HEK293 (cell line): ENCODE measurements around the gene MCU.

Source experiments
- CTCF ChIA-PET: fragments of 350-600 bp; formaldehyde crosslinking; extraction: SDS; loops from one replicate; lab custom pipeline; 2021; ENCODE audit warnings: antibody characterized with exemption; lab: Yijun Ruan, JAX
- POLR2A ChIA-PET: fragments of 300-600 bp; formaldehyde crosslinking; extraction: SDS; loops from one replicate; lab custom pipeline; 2020; ENCODE audit warnings: antibody characterized with exemption, inconsistent platforms; lab: Yijun Ruan, JAX
- H3K27ac ChIP-seq: fragments of 200-500 bp; sonication (Bioruptor generic); 2 replicates; pipeline ENCODE4 v1.5.1; 2014; ENCODE audit warnings: low read depth, low read length, control low read depth, inconsistent platforms; ENCODE audit errors: extremely low read depth
- H3K36me3 ChIP-seq, 2 experiments: fragments of 200-500 bp in 1 of 2; sonication (Bioruptor generic) in 1 of 2; 1 replicate in 1 of 2; 2 replicates in 1 of 2; pipeline ENCODE4 v1.5.1; 2014 to 2017; ENCODE audit warnings: inconsistent platforms in 2 of 2, low read length in 2 of 2; ENCODE audit not compliant: control insufficient read depth in 2 of 2, insufficient read depth in 1 of 2
- H3K4me1 ChIP-seq: fragments of 200-500 bp; sonication (Bioruptor generic); 2 replicates; pipeline ENCODE4 v1.5.1; 2014; ENCODE audit warnings: mild to moderate bottlenecking, low read length, inconsistent platforms; ENCODE audit not compliant: control insufficient read depth, insufficient read depth
- H3K4me3 ChIP-seq: 2 replicates; pipeline ENCODE4 v1.5.1; 2011; ENCODE audit warnings: low read depth, mild to moderate bottlenecking, control low read depth, low read length, moderate library complexity
- H3K9me3 ChIP-seq: fragments of 200-500 bp; sonication (Bioruptor generic); 2 replicates; pipeline ENCODE4 v1.5.1; 2014; ENCODE audit warnings: low read depth, low read length, inconsistent platforms; ENCODE audit not compliant: control insufficient read depth, insufficient read depth
- FEZF1 ChIP-seq: fragments of 450-650 bp; formaldehyde crosslinking; IDR thresholded peaks from 2 replicates; pipeline ENCODE4 v1.5.1; 2016; ENCODE audit warnings: missing biosample characterization, missing genetic modification characterization
- OSR2 ChIP-seq: fragments of 450-650 bp; formaldehyde crosslinking; IDR thresholded peaks from 2 replicates; pipeline ENCODE4 v1.5.1; 2016; ENCODE audit warnings: missing biosample characterization, missing genetic modification characterization
- ZEB2 ChIP-seq: fragments of 450-650 bp; formaldehyde crosslinking; IDR thresholded peaks from 2 replicates; pipeline ENCODE4 v1.5.1; 2016; ENCODE audit warnings: missing biosample characterization, missing genetic modification characterization
- ZNF121 ChIP-seq: fragments of 450-650 bp; formaldehyde crosslinking; IDR thresholded peaks from 2 replicates; pipeline ENCODE4 v1.5.1; 2016; ENCODE audit warnings: missing biosample characterization, missing genetic modification characterization
- ZNF138 ChIP-seq: fragments of 450-650 bp; formaldehyde crosslinking; IDR thresholded peaks from 2 replicates; pipeline ENCODE4 v1.5.1; 2016; ENCODE audit warnings: missing biosample characterization, missing genetic modification characterization, borderline replicate concordance
- ZNF169 ChIP-seq: fragments of 450-650 bp; formaldehyde crosslinking; IDR thresholded peaks from 2 replicates; pipeline ENCODE4 v1.5.1; 2016; ENCODE audit warnings: missing biosample characterization, missing genetic modification characterization
- ZNF19 ChIP-seq: fragments of 450-650 bp; formaldehyde crosslinking; IDR thresholded peaks from 2 replicates; pipeline ENCODE4; 2016; ENCODE audit warnings: missing biosample characterization, missing genetic modification characterization, low read depth
- ZNF324 ChIP-seq: fragments of 450-650 bp; formaldehyde crosslinking; IDR thresholded peaks from 2 replicates; pipeline ENCODE4 v1.5.1; 2016; ENCODE audit warnings: missing biosample characterization, missing genetic modification characterization
- ZNF354C ChIP-seq: fragments of 450-650 bp; formaldehyde crosslinking; IDR thresholded peaks from 2 replicates; pipeline ENCODE4 v1.5.1; 2016; ENCODE audit warnings: missing biosample characterization, missing genetic modification characterization, low read depth, borderline replicate concordance
- ZNF596 ChIP-seq: fragments of 450-650 bp; IDR thresholded peaks from 2 replicates; pipeline ENCODE4 v1.5.0; 2018; ENCODE audit warnings: missing biosample characterization, mild to moderate bottlenecking, missing genetic modification characterization, moderate library complexity
- ZNF600 ChIP-seq: fragments of 450-650 bp; formaldehyde crosslinking; IDR thresholded peaks from 2 replicates; pipeline ENCODE4 v1.5.1; 2016; ENCODE audit warnings: missing biosample characterization, missing genetic modification characterization
- ZNF621 ChIP-seq: fragments of 450-650 bp; formaldehyde crosslinking; IDR thresholded peaks from 2 replicates; pipeline ENCODE4 v1.5.1; 2017; ENCODE audit warnings: missing biosample characterization, missing genetic modification characterization
- ZNF629 ChIP-seq: fragments of 450-650 bp; formaldehyde crosslinking; IDR thresholded peaks from 2 replicates; pipeline ENCODE4 v1.5.1; 2017; ENCODE audit warnings: missing biosample characterization, missing genetic modification characterization
- ZNF664 ChIP-seq: fragments of 450-650 bp; formaldehyde crosslinking; IDR thresholded peaks from 2 replicates; pipeline ENCODE4 v1.5.1; 2016; ENCODE audit warnings: missing biosample characterization, missing genetic modification characterization
- ZNF785 ChIP-seq: fragments of 450-650 bp; formaldehyde crosslinking; IDR thresholded peaks from 2 replicates; pipeline ENCODE4 v1.5.1; 2016; ENCODE audit warnings: missing biosample characterization, missing genetic modification characterization
- ZNF837 ChIP-seq: fragments of 450-650 bp; formaldehyde crosslinking; IDR thresholded peaks from 2 replicates; pipeline ENCODE4 v1.5.1; 2016; ENCODE audit warnings: missing biosample characterization, missing genetic modification characterization
- TF ChIP-seq, protein P1 (sequence below): fragments of 450-650 bp; formaldehyde crosslinking; IDR thresholded peaks from 2 replicates; pipeline ENCODE4 v1.5.1; 2016; ENCODE audit warnings: missing biosample characterization, missing genetic modification characterization
- TF ChIP-seq, protein P2 (sequence below): fragments of 450-650 bp; formaldehyde crosslinking; IDR thresholded peaks from 2 replicates; pipeline ENCODE4 v1.5.1; 2017; ENCODE audit warnings: missing biosample characterization, missing genetic modification characterization
- TF ChIP-seq, protein P3 (sequence below): fragments of 450-650 bp; formaldehyde crosslinking; IDR thresholded peaks from 2 replicates; pipeline ENCODE4 v1.5.1; 2016; ENCODE audit warnings: missing biosample characterization, missing genetic modification characterization

The MCU gene

DNA sequence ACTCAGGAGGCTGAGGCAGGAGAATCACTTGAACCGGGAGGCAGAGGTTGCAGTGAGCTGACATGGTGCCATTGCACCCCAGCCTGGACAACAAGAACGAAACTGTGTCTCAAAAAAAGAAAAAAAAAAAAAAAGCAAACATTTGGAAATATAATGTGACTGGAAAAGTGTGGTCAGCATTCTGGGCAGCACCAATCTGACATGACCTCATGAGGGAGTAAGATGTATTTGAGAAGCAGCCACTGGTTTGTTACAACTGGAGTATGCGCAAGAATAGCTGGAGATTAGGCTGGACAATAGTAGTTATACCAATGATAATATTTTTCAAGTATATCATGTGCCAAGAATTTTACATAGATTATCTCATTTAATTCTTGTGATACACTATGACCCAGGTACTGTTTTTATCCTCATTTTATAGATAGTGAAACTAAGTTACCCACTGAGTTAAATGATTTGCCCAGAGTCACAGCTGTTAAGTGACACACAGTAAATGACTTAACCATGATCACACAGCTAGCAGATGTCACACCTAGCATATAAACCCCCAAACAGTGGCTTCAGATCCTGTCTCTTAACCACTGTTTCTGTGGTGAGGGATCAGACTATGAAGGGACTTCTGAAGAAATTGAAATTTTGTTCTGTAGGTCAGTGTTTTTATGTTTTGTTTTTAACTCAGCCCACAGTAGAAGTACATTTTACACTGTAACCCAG is 11.1 kb downstream of the MCU start:
- no peaks in the 10 kb centered on the region for H3K9me3 ChIP-seq
- peaks cover 7% of the 10 kb centered on the region; the same call in 1 of the 2 replicates for H3K4me1 ChIP-seq
- CTCF ChIA-PET, result interaction anchor here (0.7 kb wide), 1 partner anchor 556 kb away, joined by 3 read pairs; no protein-coding TSS in a partner anchor
- no peak overlapping the region for H3K4me3 ChIP-seq
- no peak overlapping the region for H3K27ac ChIP-seq
- no peaks in the 10 kb centered on the region; a peak in 1 of 3 replicates for H3K36me3 ChIP-seq
- peak; percentile 34; the same call in 1 of the 2 replicates for TF ChIP-seq FEZF1 (tag by site-specific recombination)
- peak; percentile 53; the same call in 1 of the 2 replicates for TF ChIP-seq OSR2 (tag by site-specific recombination)
- 0 out of 2 replicates have a peak, but pooled peaks have one; percentile 32 for TF ChIP-seq ZNF596 (tag by site-specific recombination)
- TF ChIP-seq ZNF664 (tag by site-specific recombination), result peak; percentile 76; the same call in 1 of the 2 replicates
- 0 out of 2 replicates have a peak, but pooled peaks have one; percentile 15 for TF ChIP-seq ZEB2
- TF ChIP-seq, protein P1, sequence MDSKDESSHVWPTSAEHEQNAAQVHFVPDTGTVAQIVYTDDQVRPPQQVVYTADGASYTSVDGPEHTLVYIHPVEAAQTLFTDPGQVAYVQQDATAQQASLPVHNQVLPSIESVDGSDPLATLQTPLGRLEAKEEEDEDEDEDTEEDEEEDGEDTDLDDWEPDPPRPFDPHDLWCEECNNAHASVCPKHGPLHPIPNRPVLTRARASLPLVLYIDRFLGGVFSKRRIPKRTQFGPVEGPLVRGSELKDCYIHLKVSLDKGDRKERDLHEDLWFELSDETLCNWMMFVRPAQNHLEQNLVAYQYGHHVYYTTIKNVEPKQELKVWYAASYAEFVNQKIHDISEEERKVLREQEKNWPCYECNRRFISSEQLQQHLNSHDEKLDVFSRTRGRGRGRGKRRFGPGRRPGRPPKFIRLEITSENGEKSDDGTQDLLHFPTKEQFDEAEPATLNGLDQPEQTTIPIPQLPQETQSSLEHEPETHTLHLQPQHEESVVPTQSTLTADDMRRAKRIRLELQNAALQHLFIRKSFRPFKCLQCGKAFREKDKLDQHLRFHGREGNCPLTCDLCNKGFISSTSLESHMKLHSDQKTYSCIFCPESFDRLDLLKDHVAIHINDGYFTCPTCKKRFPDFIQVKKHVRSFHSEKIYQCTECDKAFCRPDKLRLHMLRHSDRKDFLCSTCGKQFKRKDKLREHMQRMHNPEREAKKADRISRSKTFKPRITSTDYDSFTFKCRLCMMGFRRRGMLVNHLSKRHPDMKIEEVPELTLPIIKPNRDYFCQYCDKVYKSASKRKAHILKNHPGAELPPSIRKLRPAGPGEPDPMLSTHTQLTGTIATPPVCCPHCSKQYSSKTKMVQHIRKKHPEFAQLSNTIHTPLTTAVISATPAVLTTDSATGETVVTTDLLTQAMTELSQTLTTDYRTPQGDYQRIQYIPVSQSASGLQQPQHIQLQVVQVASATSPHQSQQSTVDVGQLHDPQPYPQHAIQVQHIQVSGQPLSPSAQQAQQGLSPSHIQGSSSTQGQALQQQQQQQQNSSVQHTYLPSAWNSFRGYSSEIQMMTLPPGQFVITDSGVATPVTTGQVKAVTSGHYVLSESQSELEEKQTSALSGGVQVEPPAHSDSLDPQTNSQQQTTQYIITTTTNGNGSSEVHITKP (tag by site-specific recombination), result peak; percentile 42
- TF ChIP-seq ZNF629 (tag by site-specific recombination), result peak; percentile 43; the same call in 1 of the 2 replicates
- no peak for TF ChIP-seq ZNF19 (tag by site-specific recombination)
- TF ChIP-seq ZNF600 (tag by site-specific recombination), result no peak
- TF ChIP-seq ZNF121, result no peak
- TF ChIP-seq, protein P2, sequence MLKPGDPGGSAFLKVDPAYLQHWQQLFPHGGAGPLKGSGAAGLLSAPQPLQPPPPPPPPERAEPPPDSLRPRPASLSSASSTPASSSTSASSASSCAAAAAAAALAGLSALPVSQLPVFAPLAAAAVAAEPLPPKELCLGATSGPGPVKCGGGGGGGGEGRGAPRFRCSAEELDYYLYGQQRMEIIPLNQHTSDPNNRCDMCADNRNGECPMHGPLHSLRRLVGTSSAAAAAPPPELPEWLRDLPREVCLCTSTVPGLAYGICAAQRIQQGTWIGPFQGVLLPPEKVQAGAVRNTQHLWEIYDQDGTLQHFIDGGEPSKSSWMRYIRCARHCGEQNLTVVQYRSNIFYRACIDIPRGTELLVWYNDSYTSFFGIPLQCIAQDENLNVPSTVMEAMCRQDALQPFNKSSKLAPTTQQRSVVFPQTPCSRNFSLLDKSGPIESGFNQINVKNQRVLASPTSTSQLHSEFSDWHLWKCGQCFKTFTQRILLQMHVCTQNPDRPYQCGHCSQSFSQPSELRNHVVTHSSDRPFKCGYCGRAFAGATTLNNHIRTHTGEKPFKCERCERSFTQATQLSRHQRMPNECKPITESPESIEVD (tag by site-specific recombination), result peak; percentile 74
- TF ChIP-seq, all 188 proteins: peak for 8
- POLR2A ChIA-PET, result interaction anchor here (0.8 kb wide), 1 partner anchor 11 kb away, joined by 3 read pairs; the partner anchor contains the start of gene MCU

DNA sequence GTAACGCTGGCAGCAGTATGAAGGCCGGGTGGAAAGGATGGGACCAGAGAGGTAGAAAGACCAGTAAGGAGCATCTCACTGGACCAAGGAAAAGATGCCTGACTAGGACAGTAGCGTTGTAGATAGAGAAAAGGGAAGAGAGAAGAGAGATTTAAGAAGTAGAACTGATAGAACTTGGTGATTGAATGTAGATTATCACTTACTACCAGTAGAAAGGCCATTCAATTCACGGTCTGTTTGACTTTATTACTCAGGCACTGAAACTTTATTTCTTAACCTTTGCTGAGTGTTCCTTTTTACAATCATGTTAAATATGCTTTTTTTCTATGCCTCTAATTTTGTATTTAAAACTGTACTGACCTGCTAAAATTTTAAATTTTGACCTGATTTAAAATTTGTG is 12.2 kb downstream of the MCU start:
- no peak overlapping the region for H3K27ac ChIP-seq
- H3K4me1 ChIP-seq, result peaks cover 17% of the 10 kb centered on the region
- ChIA-PET POLR2A (no interaction called here), CTCF (no interaction called here)
- H3K4me3 ChIP-seq, result no peak overlapping the region
- TF ChIP-seq OSR2 (tag by site-specific recombination), result peak; percentile 72; the same call in 1 of the 2 replicates
- no peak for TF ChIP-seq ZNF138 (tag by site-specific recombination)
- TF ChIP-seq ZNF837 (tag by site-specific recombination), result no peak
- TF ChIP-seq ZNF621 (tag by site-specific recombination), result no peak
- TF ChIP-seq ZNF324 (tag by site-specific recombination), result no peak
- no peak for TF ChIP-seq ZNF785
- TF ChIP-seq ZNF169 (tag by site-specific recombination), result no peak
- TF ChIP-seq FEZF1 (tag by site-specific recombination), result peak; percentile 36; the same call in 1 of the 2 replicates
- TF ChIP-seq, protein P3, sequence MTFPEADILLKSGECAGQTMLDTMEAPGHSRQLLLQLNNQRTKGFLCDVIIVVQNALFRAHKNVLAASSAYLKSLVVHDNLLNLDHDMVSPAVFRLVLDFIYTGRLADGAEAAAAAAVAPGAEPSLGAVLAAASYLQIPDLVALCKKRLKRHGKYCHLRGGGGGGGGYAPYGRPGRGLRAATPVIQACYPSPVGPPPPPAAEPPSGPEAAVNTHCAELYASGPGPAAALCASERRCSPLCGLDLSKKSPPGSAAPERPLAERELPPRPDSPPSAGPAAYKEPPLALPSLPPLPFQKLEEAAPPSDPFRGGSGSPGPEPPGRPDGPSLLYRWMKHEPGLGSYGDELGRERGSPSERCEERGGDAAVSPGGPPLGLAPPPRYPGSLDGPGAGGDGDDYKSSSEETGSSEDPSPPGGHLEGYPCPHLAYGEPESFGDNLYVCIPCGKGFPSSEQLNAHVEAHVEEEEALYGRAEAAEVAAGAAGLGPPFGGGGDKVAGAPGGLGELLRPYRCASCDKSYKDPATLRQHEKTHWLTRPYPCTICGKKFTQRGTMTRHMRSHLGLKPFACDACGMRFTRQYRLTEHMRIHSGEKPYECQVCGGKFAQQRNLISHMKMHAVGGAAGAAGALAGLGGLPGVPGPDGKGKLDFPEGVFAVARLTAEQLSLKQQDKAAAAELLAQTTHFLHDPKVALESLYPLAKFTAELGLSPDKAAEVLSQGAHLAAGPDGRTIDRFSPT, result no peak
- TF ChIP-seq, protein P2 (tag by site-specific recombination), result peak; percentile 39
- no peak for TF ChIP-seq ZNF354C (tag by site-specific recombination)
- H3K36me3 ChIP-seq, result no peaks in the 10 kb centered on the region; a peak in 1 of 3 replicates
- H3K9me3 ChIP-seq, result no peaks in the 10 kb centered on the region
